ENCODE data around the gene NINJ1. TPM values are rescaled to one million over a fixed set of nuclear protein-coding genes. Genes with fewer than 3 reads are reported as not detected.

NINJ1 gene
- total and polyA plus RNA-seq, 12 donors, result 35.5 to 77.1 (median 41.3) TPM

DNA sequence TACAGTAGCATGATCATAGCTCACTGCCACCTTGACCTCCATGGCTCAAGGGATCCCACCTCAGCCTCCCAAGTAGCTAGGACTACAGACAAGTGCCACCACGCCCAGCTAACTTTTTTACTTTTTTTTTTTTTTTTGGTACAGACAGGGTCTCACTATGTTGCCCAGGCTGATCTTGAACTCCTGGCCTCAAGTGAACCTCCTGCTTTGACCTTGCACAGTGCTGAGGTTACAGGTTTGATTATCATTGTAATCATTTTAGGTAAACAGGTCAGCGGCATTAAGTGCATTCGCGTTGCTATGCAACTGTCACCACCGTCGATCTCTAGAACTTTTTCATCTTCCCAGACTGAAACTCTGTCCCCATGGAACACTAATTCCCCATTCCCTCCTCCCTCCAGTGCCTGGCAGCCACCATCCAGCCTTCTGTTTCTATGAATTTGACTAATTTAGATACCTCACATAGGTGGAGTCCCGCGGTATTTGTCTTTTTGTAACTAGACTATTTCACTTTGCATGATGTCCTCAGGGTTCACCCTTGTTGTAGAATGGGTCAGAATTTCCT is 43.9 kb downstream of the NINJ1 start:
- Histone ChIP-seq H3K27ac (no peak overlapping the region), H3K36me3 (no peaks in the 10 kb centered on the region), H3K27me3 (no peaks in the 10 kb centered on the region), H3K4me3 (no peak overlapping the region), H3K9me3 (peaks cover 0 to 18% (median 4%) of the 10 kb centered on the region in 11 donors), H3K4me1 (peaks cover 5 to 31% (median 22%) of the 10 kb centered on the region in 9 donors)
- intact Hi-C loops (cut with DNase I), result loop anchor here in 1 of 10 donors (10.0 kb wide), 1 partner anchor 85 kb away; no protein-coding TSS in a partner anchor
- ATAC-seq (no peak), DNase-seq (no peak)
- 90% methylated on average over 8 of the region's 8 CpGs for WGBS, 2 donors
- TF ChIP-seq, protein P1, sequence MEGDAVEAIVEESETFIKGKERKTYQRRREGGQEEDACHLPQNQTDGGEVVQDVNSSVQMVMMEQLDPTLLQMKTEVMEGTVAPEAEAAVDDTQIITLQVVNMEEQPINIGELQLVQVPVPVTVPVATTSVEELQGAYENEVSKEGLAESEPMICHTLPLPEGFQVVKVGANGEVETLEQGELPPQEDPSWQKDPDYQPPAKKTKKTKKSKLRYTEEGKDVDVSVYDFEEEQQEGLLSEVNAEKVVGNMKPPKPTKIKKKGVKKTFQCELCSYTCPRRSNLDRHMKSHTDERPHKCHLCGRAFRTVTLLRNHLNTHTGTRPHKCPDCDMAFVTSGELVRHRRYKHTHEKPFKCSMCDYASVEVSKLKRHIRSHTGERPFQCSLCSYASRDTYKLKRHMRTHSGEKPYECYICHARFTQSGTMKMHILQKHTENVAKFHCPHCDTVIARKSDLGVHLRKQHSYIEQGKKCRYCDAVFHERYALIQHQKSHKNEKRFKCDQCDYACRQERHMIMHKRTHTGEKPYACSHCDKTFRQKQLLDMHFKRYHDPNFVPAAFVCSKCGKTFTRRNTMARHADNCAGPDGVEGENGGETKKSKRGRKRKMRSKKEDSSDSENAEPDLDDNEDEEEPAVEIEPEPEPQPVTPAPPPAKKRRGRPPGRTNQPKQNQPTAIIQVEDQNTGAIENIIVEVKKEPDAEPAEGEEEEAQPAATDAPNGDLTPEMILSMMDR (IDR thresholded peaks at IDR 0.05), result no peak

DNA sequence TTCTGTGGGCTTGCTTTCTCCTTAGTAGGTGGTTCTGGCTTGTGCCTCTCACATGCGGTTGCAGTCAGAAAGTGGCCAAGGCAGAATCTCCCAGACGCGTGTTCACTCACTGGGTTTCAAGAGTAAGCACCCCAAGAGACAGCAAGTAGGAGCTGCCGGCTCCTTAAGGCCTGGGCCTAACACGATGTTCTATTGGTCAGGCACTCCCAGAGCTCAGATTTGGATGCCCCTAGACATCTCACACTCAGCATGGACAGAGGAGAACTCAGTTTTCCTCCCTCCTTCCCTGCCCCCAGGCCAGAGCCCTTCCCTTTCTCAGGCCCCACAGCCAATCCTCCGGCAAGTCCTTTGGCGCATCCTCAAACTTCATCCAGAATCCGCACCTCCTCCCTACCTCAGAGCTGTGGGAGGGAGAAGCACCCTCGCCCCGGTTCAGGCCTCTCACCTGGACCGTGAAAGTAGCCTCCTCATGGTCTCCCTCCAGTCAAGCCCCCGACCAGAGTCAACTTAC is 44.5 kb downstream of the NINJ1 start:
- Histone ChIP-seq H3K27me3 (no peaks in the 10 kb centered on the region), H3K27ac (no peak overlapping the region), H3K36me3 (peaks cover 0 to 6% (median 0%) of the 10 kb centered on the region in 9 donors), H3K4me1 (peaks cover 5 to 25% (median 18%) of the 10 kb centered on the region in 9 donors), H3K9me3 (peaks cover 0 to 18% (median 4%) of the 10 kb centered on the region in 11 donors), H3K4me3 (no peak overlapping the region)
- ATAC-seq (no peak), DNase-seq (no peak)
- intact Hi-C loops (cut with DNase I), result no loop called here
- TF ChIP-seq, protein P1 (IDR thresholded peaks at IDR 0.05), result no peak
- WGBS, 2 donors, result 90 to 92% methylated on average over 12 of the region's 12 CpGs

DNA sequence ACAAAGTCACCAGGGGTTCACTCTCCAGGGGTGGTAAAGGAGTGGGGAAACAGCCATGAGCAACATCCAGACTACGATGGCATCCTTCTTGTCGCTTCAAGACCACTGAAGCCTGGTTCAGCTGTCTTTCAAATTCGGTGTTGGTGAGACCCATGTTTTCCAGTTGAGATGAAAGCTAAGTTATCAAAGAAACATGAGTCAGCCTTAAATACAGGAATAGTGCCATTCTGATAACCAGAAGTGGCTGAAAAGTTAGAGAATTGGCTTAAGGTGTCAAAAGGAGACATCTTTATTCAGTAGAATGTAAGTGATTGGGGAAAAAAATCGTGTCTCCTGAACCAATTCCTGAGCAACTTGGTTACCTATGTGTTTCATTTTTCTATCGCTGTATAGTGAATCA is 45.0 kb downstream of the NINJ1 start:
- intact Hi-C loops (cut with DNase I), result no loop called here
- no peak for DNase-seq
- peaks cover 0 to 7% (median 0%) of the 10 kb centered on the region in 9 donors for H3K36me3 ChIP-seq
- peaks cover 2 to 20% (median 15%) of the 10 kb centered on the region in 9 donors for H3K4me1 ChIP-seq
- H3K4me3 ChIP-seq, result no peak overlapping the region
- TF ChIP-seq, protein P1 (IDR thresholded peaks at IDR 0.05), result no peak
- H3K27ac ChIP-seq, result no peak overlapping the region
- H3K9me3 ChIP-seq, result peaks cover 0 to 18% (median 4%) of the 10 kb centered on the region in 11 donors
- whole genome bisulfite sequencing, 2 donors, result 89% methylated on average over 5 of the region's 5 CpGs
- peaks cover 0 to 2% (median 0%) of the 10 kb centered on the region in 7 donors for H3K27me3 ChIP-seq
- no peak for ATAC-seq

DNA sequence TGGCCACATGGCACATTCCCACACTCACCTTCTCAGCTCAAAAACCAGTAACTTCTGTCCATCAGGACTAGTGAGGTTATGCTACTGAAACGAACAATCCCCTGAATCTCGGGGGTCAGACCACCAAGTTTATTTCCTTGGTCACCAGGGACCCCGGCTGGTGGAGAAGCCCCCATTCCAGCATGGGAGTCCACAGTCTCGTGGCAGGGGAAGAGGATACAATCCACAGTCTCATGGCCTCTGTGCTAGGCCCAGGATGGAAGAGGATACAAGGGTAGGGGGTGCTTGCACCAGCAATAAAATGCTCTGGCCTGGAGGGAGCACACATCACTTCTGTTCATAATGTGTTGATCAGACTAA is 45.4 kb downstream of the NINJ1 start:
- peaks cover 0 to 4% (median 0%) of the 10 kb centered on the region in 7 donors for H3K27me3 ChIP-seq
- peaks cover 0 to 18% (median 4%) of the 10 kb centered on the region in 11 donors for H3K9me3 ChIP-seq
- DNase-seq (no peak), ATAC-seq (no peak)
- no peak overlapping the region for H3K27ac ChIP-seq
- H3K4me3 ChIP-seq, result no peak overlapping the region
- WGBS, 2 donors, result 95 to 96% methylated on average over 4 of the region's 4 CpGs
- TF ChIP-seq, protein P1 (IDR thresholded peaks at IDR 0.05), result no peak
- intact Hi-C loops (cut with DNase I), result no loop called here
- peaks cover 0 to 7% (median 0%) of the 10 kb centered on the region in 9 donors for H3K36me3 ChIP-seq
- peaks cover 0 to 19% (median 12%) of the 10 kb centered on the region in 9 donors for H3K4me1 ChIP-seq

All from heart right ventricle (tissue), 16 donors.